ENCODE data around the gene FAM117A. TPM values are rescaled to one million over a fixed set of nuclear protein-coding genes. Genes with fewer than 3 reads are reported as not detected.

The FAM117A gene
- total RNA-seq, 6 donors from 2014 or later = 15.1 to 22.0 (median 18.2) TPM

DNA sequence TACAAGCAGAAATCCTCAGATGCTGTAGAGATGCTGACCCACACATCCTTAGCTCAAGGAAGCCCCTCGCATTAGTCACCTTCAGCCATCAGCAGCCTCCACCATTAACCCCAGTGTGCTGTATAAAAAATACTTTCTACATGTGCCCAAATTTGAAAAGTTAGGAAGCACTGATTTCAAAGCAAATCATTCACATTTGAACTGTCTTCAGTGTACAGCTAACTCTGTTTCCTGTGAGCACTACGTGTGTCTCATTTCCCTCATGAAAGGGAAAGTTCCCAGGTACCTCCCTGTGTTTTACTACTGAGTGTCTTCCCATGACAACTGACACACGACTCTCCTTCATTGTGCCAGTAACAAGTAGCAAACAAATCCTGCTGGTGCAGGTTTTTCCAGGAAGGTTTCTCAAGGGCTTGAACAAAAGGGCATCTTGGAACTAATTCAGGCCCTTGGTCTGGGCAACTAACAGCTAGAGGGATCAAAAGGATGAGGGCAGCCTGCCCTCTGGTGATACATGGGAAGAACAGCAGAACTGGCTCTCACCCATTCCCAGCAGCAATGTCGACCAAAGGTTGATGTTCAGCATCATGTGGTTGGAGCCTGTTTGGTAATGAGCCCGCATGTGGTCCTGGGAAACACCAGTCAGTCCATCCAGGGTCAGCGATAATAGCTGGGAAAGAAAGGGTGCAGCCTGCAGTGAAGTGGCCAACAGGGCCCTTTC, 60.2 kb downstream of the FAM117A start:
- TF ChIP-seq CTCF (IDR thresholded peaks at IDR 0.05) (peak in 4 of 6 experiments; percentile 22 to 67 (median 56)), EP300 (IDR thresholded peaks at IDR 0.05) (no peak), POLR2A (IDR thresholded peaks at IDR 0.05) (no peak), POLR2AphosphoS5 (IDR thresholded peaks at IDR 0.05) (no peak)
- no peaks in the 10 kb centered on the region for H3K27me3 ChIP-seq
- no peak overlapping the region for H3K4me3 ChIP-seq
- peaks cover 14 to 25% (median 19%) of the 10 kb centered on the region in 4 donors for H3K4me1 ChIP-seq
- 55 to 71% methylated on average over 3 to 6 of the region's 6 CpGs for WGBS, 2 donors
- no peaks in the 10 kb centered on the region for H3K9me3 ChIP-seq
- peak in 1 of 2 donors; percentile 70 for DNase-seq
- H3K27ac ChIP-seq = no peak overlapping the region
- no peak for ATAC-seq (ENCODE audit: low FRiP score in 2 of 2)
- peaks cover 37 to 65% (median 59%) of the 10 kb centered on the region in 4 donors for H3K36me3 ChIP-seq

DNA sequence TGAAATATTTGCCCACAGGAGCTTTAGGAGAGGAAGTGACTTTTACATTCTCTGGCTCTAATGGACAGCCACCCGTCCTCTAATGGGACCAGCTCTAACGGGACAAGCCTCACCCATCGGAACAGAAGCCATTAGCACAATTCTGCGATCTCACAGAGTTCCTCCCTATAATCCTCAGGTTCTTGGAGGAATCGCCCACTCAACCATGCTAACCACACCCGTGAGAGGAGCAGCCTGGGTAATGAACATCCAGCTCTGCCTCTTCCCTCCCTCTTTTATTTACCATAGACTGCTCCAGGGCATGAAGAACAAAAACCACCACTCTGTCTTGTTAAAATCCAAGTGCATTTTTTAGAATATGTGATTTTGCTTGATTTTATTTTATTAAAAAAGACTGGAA, 63.0 kb downstream of the FAM117A start:
- Histone ChIP-seq H3K27me3 (no peaks in the 10 kb centered on the region), H3K4me3 (no peak overlapping the region), H3K36me3 (peaks cover 37 to 65% (median 59%) of the 10 kb centered on the region in 4 donors), H3K4me1 (peaks cover 0 to 7% (median 4%) of the 10 kb centered on the region in 4 donors), H3K27ac (no peak overlapping the region), H3K9me3 (no peaks in the 10 kb centered on the region)
- no peak for ATAC-seq (ENCODE audit: low FRiP score in 2 of 2)
- WGBS, 2 donors = 87 to 96% methylated on average over 6 of the region's 6 CpGs
- no peak for DNase-seq
- TF ChIP-seq CTCF (IDR thresholded peaks at IDR 0.05) (no peak), POLR2A (IDR thresholded peaks at IDR 0.05) (no peak), POLR2AphosphoS5 (IDR thresholded peaks at IDR 0.05) (no peak), EP300 (IDR thresholded peaks at IDR 0.05) (no peak)

DNA sequence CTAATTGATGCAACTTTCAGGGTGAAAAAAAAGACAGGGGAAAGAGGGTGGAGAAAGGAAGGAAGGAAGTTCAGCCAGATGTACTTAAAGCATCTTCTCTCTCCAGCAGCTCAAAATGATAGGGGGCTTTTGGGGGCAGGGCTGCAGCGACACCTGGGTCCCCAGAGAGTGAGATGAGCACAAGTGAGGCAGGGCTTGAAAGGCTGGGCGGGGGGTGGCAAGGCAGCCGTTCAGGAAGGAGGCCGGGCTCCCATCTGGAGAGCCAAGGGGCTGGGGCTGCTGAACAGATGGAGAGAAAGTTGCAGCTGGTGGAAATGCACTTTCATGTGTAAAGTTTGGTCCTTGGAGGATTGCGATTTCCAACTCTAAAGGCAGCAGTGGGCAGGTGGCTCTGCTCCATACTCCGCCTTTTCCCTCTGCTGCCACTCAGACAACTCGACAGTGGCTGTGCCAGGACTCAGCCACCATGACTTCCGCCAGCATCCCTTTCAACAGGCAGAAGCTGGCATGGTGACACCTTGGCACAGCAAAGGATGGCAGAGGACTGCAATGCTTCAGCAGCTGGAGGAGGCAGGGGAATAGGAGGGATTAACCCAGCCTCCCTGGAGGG, 63.9 kb downstream of the FAM117A start:
- Histone ChIP-seq H3K4me3 (no peak overlapping the region), H3K36me3 (peaks cover 34 to 57% (median 52%) of the 10 kb centered on the region in 4 donors), H3K4me1 (peaks cover 0 to 5% (median 3%) of the 10 kb centered on the region in 4 donors), H3K27ac (no peak overlapping the region), H3K27me3 (no peaks in the 10 kb centered on the region), H3K9me3 (no peaks in the 10 kb centered on the region)
- no peak for ATAC-seq (ENCODE audit: low FRiP score in 2 of 2)
- DNase-seq = peak in 1 of 2 donors; percentile 39
- TF ChIP-seq POLR2A (IDR thresholded peaks at IDR 0.05) = no peak
- TF ChIP-seq POLR2AphosphoS5 (IDR thresholded peaks at IDR 0.05) = no peak
- TF ChIP-seq EP300 (IDR thresholded peaks at IDR 0.05) = no peak
- no peak for TF ChIP-seq CTCF (IDR thresholded peaks at IDR 0.05)
- WGBS, 2 donors = 71 to 76% methylated on average over 8 of the region's 8 CpGs

- H3K36me3 ChIP-seq = peaks cover 18 to 36% (median 32%) of the 10 kb centered on the region in 4 donors
- H3K27me3 ChIP-seq = no peaks in the 10 kb centered on the region
- no peaks in the 10 kb centered on the region for H3K9me3 ChIP-seq
- ATAC-seq (ENCODE audit: low FRiP score in 2 of 2) = no peak
- TF ChIP-seq POLR2A (IDR thresholded peaks at IDR 0.05) (no peak), POLR2AphosphoS5 (IDR thresholded peaks at IDR 0.05) (no peak), EP300 (IDR thresholded peaks at IDR 0.05) (no peak), CTCF (IDR thresholded peaks at IDR 0.05) (no peak)
- WGBS, 2 donors = 66 to 68% methylated on average over 6 of the region's 6 CpGs
- no peak for DNase-seq
- H3K27ac ChIP-seq = no peak overlapping the region
- H3K4me1 ChIP-seq = peaks cover 0 to 6% (median 2%) of the 10 kb centered on the region in 4 donors
- no peak overlapping the region for H3K4me3 ChIP-seq
Observed at GRCh38 chr17:49698005-49698404, 65.9 kb downstream of the FAM117A start.

Measured in upper lobe of left lung (tissue), 6 donors.